ENCODE measurements around the gene GIGYF2.

GIGYF2 gene

DNA sequence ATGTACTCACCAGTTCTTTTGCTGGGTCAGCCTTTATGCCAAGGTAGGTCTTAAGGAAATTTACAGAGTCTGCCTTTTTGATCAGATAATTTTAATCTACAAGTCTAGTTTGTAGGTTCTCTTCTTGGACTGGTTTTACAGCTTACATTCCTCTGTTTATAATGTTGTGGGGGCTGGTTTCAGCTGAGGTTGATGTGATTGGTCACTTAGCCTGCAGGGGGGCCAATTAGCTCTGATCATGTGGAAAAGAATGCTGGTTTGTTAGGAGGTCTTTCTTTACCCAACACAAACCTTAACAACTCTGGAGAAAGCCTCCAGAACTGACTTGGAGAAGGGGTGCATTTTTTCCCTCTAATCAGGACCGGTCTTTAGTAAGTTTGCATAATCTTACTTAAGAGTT is 79.3 kb downstream of the GIGYF2 start, which contains the start of gene KCNJ13:
Gene KCNJ13 (minus strand): TSS at position 131 of the 400 bp plus-strand sequence. CDS start 5,203 bp downstream, outside the sequence.
- no peaks in the 10 kb centered on the region for H3K27me3 ChIP-seq (replicated peaks)
- H3K4me3 ChIP-seq (ENCODE audit: low read depth, low read length), result no peak within 1 kb of the TSS
- no peak within 1 kb of the TSS for H3K27ac ChIP-seq
- DNase-seq, result no peak
- TF ChIP-seq, protein P1, sequence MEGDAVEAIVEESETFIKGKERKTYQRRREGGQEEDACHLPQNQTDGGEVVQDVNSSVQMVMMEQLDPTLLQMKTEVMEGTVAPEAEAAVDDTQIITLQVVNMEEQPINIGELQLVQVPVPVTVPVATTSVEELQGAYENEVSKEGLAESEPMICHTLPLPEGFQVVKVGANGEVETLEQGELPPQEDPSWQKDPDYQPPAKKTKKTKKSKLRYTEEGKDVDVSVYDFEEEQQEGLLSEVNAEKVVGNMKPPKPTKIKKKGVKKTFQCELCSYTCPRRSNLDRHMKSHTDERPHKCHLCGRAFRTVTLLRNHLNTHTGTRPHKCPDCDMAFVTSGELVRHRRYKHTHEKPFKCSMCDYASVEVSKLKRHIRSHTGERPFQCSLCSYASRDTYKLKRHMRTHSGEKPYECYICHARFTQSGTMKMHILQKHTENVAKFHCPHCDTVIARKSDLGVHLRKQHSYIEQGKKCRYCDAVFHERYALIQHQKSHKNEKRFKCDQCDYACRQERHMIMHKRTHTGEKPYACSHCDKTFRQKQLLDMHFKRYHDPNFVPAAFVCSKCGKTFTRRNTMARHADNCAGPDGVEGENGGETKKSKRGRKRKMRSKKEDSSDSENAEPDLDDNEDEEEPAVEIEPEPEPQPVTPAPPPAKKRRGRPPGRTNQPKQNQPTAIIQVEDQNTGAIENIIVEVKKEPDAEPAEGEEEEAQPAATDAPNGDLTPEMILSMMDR (IDR thresholded peaks at IDR 0.05; ENCODE audit: low read depth, low read length, missing control alignments), result no peak
- H3K36me3 ChIP-seq (replicated peaks), result peaks cover 3% of the 10 kb centered on the region
- in situ Hi-C loops (cut with HindIII; ENCODE audit: low pct_ligation_motif_present, low sequenced_read_pairs), result no loop called here

DNA sequence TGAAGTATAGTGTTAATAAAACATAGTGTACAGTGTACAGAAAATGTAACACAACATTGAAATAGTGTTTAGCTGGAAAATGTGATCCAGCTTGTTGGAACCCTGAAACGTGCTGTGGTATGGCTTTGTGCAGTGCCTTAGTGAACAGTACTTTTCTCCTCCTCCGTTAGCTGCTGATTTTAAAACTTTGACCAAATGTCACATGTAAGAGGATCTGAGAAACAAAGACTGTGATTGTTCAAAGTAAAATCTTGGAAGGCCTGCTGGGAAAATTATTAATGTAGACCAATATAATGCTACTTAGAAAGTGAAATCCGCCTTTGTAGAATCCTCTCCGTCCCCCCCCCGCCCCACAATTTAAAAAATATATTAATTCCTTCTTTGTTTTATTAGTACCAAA is 80.1 kb downstream of the GIGYF2 start:
- Histone ChIP-seq H3K27me3 (replicated peaks) (no peaks in the 10 kb centered on the region), H3K4me3 (ENCODE audit: low read depth, low read length) (no peak overlapping the region), H3K27ac (no peak overlapping the region), H3K36me3 (replicated peaks) (peaks cover 2% of the 10 kb centered on the region)
- in situ Hi-C loops (cut with HindIII; ENCODE audit: low pct_ligation_motif_present, low sequenced_read_pairs), result no loop called here
- DNase-seq, result no peak
- TF ChIP-seq, protein P1 (IDR thresholded peaks at IDR 0.05; ENCODE audit: low read depth, low read length, missing control alignments), result no peak

DNA sequence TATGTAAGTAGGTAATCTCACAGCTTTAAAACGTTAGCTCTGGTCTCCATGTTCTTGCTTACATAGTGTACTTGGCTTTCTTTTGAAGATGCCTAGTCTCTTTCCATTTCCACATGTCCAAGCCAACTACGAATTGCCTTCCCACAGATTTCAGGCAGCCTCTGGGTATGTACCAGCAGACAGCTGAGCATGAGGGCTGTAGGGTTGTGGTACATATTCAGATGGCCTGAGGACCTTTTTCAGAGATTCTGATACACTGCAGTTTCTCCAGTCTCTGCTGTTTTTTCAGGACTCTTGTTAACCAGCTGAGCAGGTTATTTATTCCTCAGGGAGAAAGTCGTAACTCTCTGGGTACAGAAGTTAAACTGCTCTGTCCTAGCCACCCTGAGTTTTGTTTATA is 82.3 kb downstream of the GIGYF2 start:
- Histone ChIP-seq H3K36me3 (replicated peaks) (peaks cover 2% of the 10 kb centered on the region), H3K27ac (no peak overlapping the region), H3K4me3 (ENCODE audit: low read depth, low read length) (no peak overlapping the region), H3K27me3 (replicated peaks) (no peaks in the 10 kb centered on the region)
- TF ChIP-seq, protein P1 (IDR thresholded peaks at IDR 0.05; ENCODE audit: low read depth, low read length, missing control alignments), result no peak
- DNase-seq, result no peak
- in situ Hi-C loops (cut with HindIII; ENCODE audit: low pct_ligation_motif_present, low sequenced_read_pairs), result no loop called here

DNA sequence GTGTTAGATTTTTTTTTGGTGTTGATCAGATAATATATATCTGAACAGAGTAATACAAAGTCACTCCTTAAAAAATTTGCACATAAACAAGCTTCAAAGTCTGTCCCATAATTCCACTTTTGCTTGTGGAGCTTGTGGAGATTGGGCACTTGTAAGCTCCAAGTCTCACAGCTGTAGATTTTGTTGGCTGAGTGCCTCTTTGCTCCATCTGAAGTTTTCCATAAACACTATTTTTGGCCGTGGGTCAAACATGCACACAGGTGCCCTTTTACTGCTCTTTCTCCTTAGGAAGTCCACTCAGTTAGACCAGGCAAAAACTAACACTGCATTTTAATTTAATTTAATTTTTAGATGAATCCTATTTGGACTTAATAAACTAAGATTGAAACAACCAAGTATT is 82.8 kb downstream of the GIGYF2 start:
- H3K27me3 ChIP-seq (replicated peaks), result no peaks in the 10 kb centered on the region
- TF ChIP-seq, protein P1 (IDR thresholded peaks at IDR 0.05; ENCODE audit: low read depth, low read length, missing control alignments), result no peak
- H3K4me3 ChIP-seq (ENCODE audit: low read depth, low read length), result no peak overlapping the region
- H3K27ac ChIP-seq, result no peak overlapping the region
- no peak for DNase-seq
- in situ Hi-C loops (cut with HindIII; ENCODE audit: low pct_ligation_motif_present, low sequenced_read_pairs), result no loop called here
- H3K36me3 ChIP-seq (replicated peaks), result no peaks in the 10 kb centered on the region

DNA sequence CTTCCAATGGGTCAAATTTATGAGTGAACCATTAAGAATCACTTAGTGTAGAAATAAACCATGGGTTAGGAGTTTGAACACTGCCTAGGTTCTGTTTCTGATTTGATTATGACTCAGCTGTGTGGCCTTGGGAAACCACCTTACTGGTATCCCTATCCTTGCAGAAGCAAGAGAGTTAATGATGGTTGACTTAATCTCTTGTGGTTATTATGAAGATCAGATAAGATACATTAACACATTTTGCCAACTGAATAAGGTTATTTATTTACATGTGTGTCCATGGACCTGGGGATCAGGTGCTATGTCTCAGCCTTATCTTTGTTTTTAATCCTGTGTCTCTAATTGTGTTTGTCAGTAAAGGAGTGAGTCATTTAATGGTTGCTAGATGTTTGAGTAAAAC is 84.6 kb downstream of the GIGYF2 start:
- in situ Hi-C loops (cut with HindIII; ENCODE audit: low pct_ligation_motif_present, low sequenced_read_pairs), result no loop called here

DNA sequence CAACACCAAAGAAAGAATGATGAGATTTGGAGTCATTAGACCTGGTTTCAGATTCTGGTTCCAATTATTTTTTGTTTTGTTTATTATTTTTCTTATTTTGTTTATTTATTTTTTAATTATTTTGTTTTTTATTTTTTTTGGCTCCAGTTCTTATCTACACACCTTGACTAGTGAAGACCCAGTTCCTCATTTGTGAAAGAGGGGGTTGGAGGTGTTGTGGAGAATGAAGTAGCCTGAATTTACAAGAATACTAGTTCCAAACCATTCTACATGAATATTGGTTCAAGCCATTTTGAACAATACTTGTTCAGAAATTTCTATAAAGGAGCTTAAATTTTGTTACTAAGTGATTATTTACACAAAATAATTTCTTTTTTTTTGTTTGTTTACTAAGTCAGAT is 86.1 kb downstream of the GIGYF2 start:
- in situ Hi-C loops (cut with HindIII; ENCODE audit: low pct_ligation_motif_present, low sequenced_read_pairs), result no loop called here
- H3K36me3 ChIP-seq (replicated peaks), result peaks cover 13% of the 10 kb centered on the region
- H3K27ac ChIP-seq, result no peak overlapping the region
- DNase-seq, result no peak
- H3K27me3 ChIP-seq (replicated peaks), result no peaks in the 10 kb centered on the region
- TF ChIP-seq, protein P1 (IDR thresholded peaks at IDR 0.05; ENCODE audit: low read depth, low read length, missing control alignments), result no peak
- H3K4me3 ChIP-seq (ENCODE audit: low read depth, low read length), result no peak overlapping the region

More for the DNA sequence above, 84.6 kb downstream of the GIGYF2 start:
- Histone ChIP-seq H3K4me3 (ENCODE audit: low read depth, low read length) (no peak overlapping the region), H3K27ac (no peak overlapping the region), H3K36me3 (replicated peaks) (peaks cover 2% of the 10 kb centered on the region), H3K27me3 (replicated peaks) (no peaks in the 10 kb centered on the region)
- TF ChIP-seq, protein P1 (IDR thresholded peaks at IDR 0.05; ENCODE audit: low read depth, low read length, missing control alignments), result no peak
- peak; percentile 69 for DNase-seq

Measured in brain microvascular endothelial cell (primary cell).